CD4-positive, alpha-beta T cell treated with Interferon gamma for 1 hour (primary cell): Measurements from ENCODE around the gene CXCR6.

Source experiments
- DNase-seq: peaks from one replicate; pipeline ENCODE4 v3.0.0-alpha.2; 2020

The CXCR6 gene

GRCh38 chr3:45972534-45973402 lies 29.5 kb downstream of the CXCR6 start:
- peak; percentile 49 for DNase-seq

GRCh38 chr3:45974686-45975085 lies 31.4 kb downstream of the CXCR6 start:
- DNase-seq = no peak

- no peak for DNase-seq
Measured at GRCh38 chr3:45975686-45976085, 32.4 kb downstream of the CXCR6 start.

- DNase-seq = no peak
Measured at GRCh38 chr3:45976191-45977091, 33.2 kb downstream of the CXCR6 start.

- no peak for DNase-seq
Measured at GRCh38 chr3:45978006-45978761, 34.9 kb downstream of the CXCR6 start.

GRCh38 chr3:45979378-45979777 lies 36.1 kb downstream of the CXCR6 start:
- no peak for DNase-seq

- DNase-seq = no peak
Measured at GRCh38 chr3:45980229-45980813, 37.1 kb downstream of the CXCR6 start.

- no peak for DNase-seq
Measured at GRCh38 chr3:45980819-45981218, 37.6 kb downstream of the CXCR6 start.

- no peak for DNase-seq
Measured at GRCh38 chr3:45981346-45982074, 38.2 kb downstream of the CXCR6 start.

- no peak for DNase-seq
Measured at GRCh38 chr3:45983770-45984169, 40.5 kb downstream of the CXCR6 start.

- no peak for DNase-seq
Measured at GRCh38 chr3:45984331-45985312, 41.4 kb downstream of the CXCR6 start.

- no peak for DNase-seq
Measured at GRCh38 chr3:45985532-45986302, 42.5 kb downstream of the CXCR6 start.

GRCh38 chr3:45986303-45986982 lies 43.2 kb downstream of the CXCR6 start:
- no peak for DNase-seq

GRCh38 chr3:45987368-45988291 lies 44.4 kb downstream of the CXCR6 start:
- peak; percentile 12 for DNase-seq

- no peak for DNase-seq
Measured at GRCh38 chr3:45988362-45988761, 45.1 kb downstream of the CXCR6 start.

GRCh38 chr3:45988804-45989203 lies 45.5 kb downstream of the CXCR6 start:
- DNase-seq = no peak

- no peak for DNase-seq
Measured at GRCh38 chr3:45990181-45990580, 46.9 kb downstream of the CXCR6 start.

GRCh38 chr3:45991341-45991740 lies 48.1 kb downstream of the CXCR6 start:
- DNase-seq = no peak
